B cell (primary cell): ENCODE measurements around the gene ALS2CL. TPM values are rescaled to one million over a fixed set of nuclear protein-coding genes. Genes with fewer than 3 reads are reported as not detected.

ENCODE experiments used
- ATAC-seq: fragments of 200-7000 bp; cut with Tn5 transposase; one replicate; pipeline ENCODE4 v1.10.0; 2021; ENCODE audit warnings: low read depth, mild to moderate bottlenecking, moderate number of reproducible peaks, moderate library complexity
- CTCF ChIA-PET: fragments of 350-600 bp; sonication (Branson Sonifier 250); formaldehyde crosslinking; loops from one replicate; lab custom pipeline; 2021; ENCODE audit warnings: antibody characterized with exemption, inconsistent platforms; lab: Charles Lee
- POLR2A ChIA-PET: fragments of 350-600 bp; sonication (Branson Sonifier 250); formaldehyde crosslinking; loops from one replicate; lab custom pipeline; 2021; ENCODE audit warnings: antibody characterized with exemption; lab: Charles Lee
- DNase-seq: peaks from one replicate; pipeline ENCODE4 v3.0.0; 2013
- H2AFZ ChIP-seq: 2 replicates; pipeline ENCODE4 v1.6.1; 2012; ENCODE audit warnings: mild to moderate bottlenecking, low read depth, low read length; ENCODE audit not compliant: insufficient read depth, poor library complexity, severe bottlenecking
- H3K27ac ChIP-seq, 2 donors: 1 replicate in 1 of 2; 2 replicates in 1 of 2; pipeline ENCODE4 v1.5.1; 2012 to 2013; ENCODE audit warnings: low read length in 2 of 2, mild to moderate bottlenecking in 2 of 2, moderate library complexity in 1 of 2
- H3K27me3 ChIP-seq, 4 experiments: fragments of 200-600 bp in 1 of 4; sonication (generic) in 1 of 4; replicated peaks in 1 of 4; 1 replicate in 2 of 4; 2 replicates in 2 of 4; pipeline versions ENCODE4 v1.6.1 to v1.7.0; 2013 to 2016; ENCODE audit warnings: low read length in 3 of 4, mild to moderate bottlenecking in 2 of 4, mixed read lengths in 1 of 4, moderate library complexity in 1 of 4; ENCODE audit not compliant: insufficient read depth in 4 of 4, control insufficient read depth in 3 of 4; ENCODE audit errors: control extremely low read depth in 1 of 4
- H3K36me3 ChIP-seq, 2 experiments: replicated peaks in 1 of 2; 1 replicate in 1 of 2; 2 replicates in 1 of 2; pipeline versions ENCODE4 v1.6.1 to v1.7.1; 2013; ENCODE audit warnings: low read length in 1 of 2; ENCODE audit not compliant: insufficient read depth in 2 of 2, control insufficient read depth in 1 of 2; ENCODE audit errors: control extremely low read depth in 1 of 2, extremely low read depth in 1 of 2
- H3K4me1 ChIP-seq, 2 donors: fragments of 200-600 bp in 1 of 2; sonication (generic) in 1 of 2; 1 replicate in 1 of 2; 2 replicates in 1 of 2; pipeline versions ENCODE4 v1.5.1 to v1.6.1; 2013 to 2017; ENCODE audit warnings: low read length in 2 of 2; ENCODE audit not compliant: control insufficient read depth in 2 of 2, insufficient read depth in 2 of 2
- H3K4me2 ChIP-seq: replicated peaks from 2 replicates; pipeline ENCODE3; 2012; ENCODE audit warnings: mild to moderate bottlenecking, low read depth, low read length; ENCODE audit not compliant: poor library complexity, severe bottlenecking
- H3K4me3 ChIP-seq, 5 experiments: fragments of 200-600 bp in 1 of 5; sonication (generic) in 1 of 5; 1 replicate in 3 of 5; 2 replicates in 2 of 5; pipeline versions ENCODE4 v1.5.1 to v1.7.0; 2011 to 2016; ENCODE audit warnings: low read length in 4 of 5, mild to moderate bottlenecking in 4 of 5, low read depth in 2 of 5, control low read depth in 1 of 5, moderate library complexity in 1 of 5; ENCODE audit not compliant: insufficient read depth in 1 of 5; ENCODE audit errors: control extremely low read depth in 1 of 5, extremely low read depth in 1 of 5
- H3K79me2 ChIP-seq: fragments of 200-600 bp; sonication (generic); one replicate; pipeline ENCODE4 v1.6.0; 2016; ENCODE audit warnings: low read length; ENCODE audit not compliant: control insufficient read depth, insufficient read depth
- H3K9ac ChIP-seq: fragments of 200-600 bp; sonication (generic); 2 replicates; pipeline ENCODE4 v1.6.1; 2017; ENCODE audit warnings: mild to moderate bottlenecking, low read length, moderate library complexity
- H3K9me3 ChIP-seq, 3 donors: one replicate each; pipeline versions ENCODE4 v1.6.1 to v1.7.1; 2013; ENCODE audit warnings: low read length in 2 of 3; ENCODE audit not compliant: control insufficient read depth in 2 of 3, insufficient read depth in 1 of 3; ENCODE audit errors: control extremely low read depth in 1 of 3
- H4K20me1 ChIP-seq: 2 replicates; pipeline ENCODE4 v1.6.0; 2012; ENCODE audit warnings: mild to moderate bottlenecking, low read length; ENCODE audit not compliant: insufficient read depth, control insufficient read depth, poor library complexity, severe bottlenecking
- H3K27ac Mint-ChIP-seq: one replicate; pipeline ENCODE4 v1.8.0; 2021; ENCODE audit warnings: mixed read lengths
- H3K27me3 Mint-ChIP-seq: one replicate; pipeline ENCODE4 v1.8.0; 2021; ENCODE audit warnings: mixed read lengths
- H3K4me1 Mint-ChIP-seq: one replicate; pipeline ENCODE4 v1.8.0; 2021; ENCODE audit warnings: mixed read lengths
- H3K4me3 Mint-ChIP-seq: one replicate; pipeline ENCODE4 v1.8.0; 2021; ENCODE audit warnings: mixed read lengths
- H3K9me3 Mint-ChIP-seq: one replicate; pipeline ENCODE4 v1.8.0; 2022; ENCODE audit warnings: mixed read lengths; ENCODE audit not compliant: insufficient read depth
- EZH2 ChIP-seq: IDR thresholded peaks from 2 replicates; pipeline ENCODE4 v1.6.1; 2012; ENCODE audit warnings: borderline replicate concordance, low read depth, mild to moderate bottlenecking, moderate library complexity, low read length; ENCODE audit not compliant: insufficient read depth, poor library complexity, severe bottlenecking
- WGBS: methylation state at CpG from one replicate; pipeline ENCODE4 v1.1.5; 2013; ENCODE audit warnings: missing lambda C conversion rate; ENCODE audit not compliant: insufficient coverage; 5-methylcytosine and 5-hydroxymethylcytosine counted together
- intact Hi-C: fragments of 100-400 bp; cut with micrococcal nuclease; formaldehyde crosslinking; loops from one replicate; pipeline ENCODE4 v1.10.0; 2022
- polyA plus RNA-seq: library from polyadenylated mRNA; depleted of rRNA; stranded (reverse); fragments of >200 nt; gene quantifications from 2 replicates; pipeline ENCODE4 v1.2.3, GENCODE V29; 2012
- total RNA-seq, 2 donors: library from RNA; stranded (reverse); fragments of 120-200 nt in 1 of 2; gene quantifications; 1 replicate in 1 of 2; 2 replicates in 1 of 2; pipeline versions ENCODE4 v1.2.3 to v1.2.4, GENCODE V29; 2013 to 2022
- TF ChIP-seq, protein P1 (sequence below): fragments of 200-600 bp; IDR thresholded peaks from one replicate; pipeline ENCODE4 v1.8.0; 2022; ENCODE audit warnings: antibody characterized with exemption, mild to moderate bottlenecking

Gene ALS2CL
- total and polyA plus RNA-seq, 2 donors (not counting 1 experiment from before 2014, with no cell fraction given) = 0.22 to 0.30 TPM

GRCh38 chr3:46705751-46706552 lies 12.5 kb upstream of the ALS2CL start:
- H3K9me3 ChIP-seq = no peaks in the 10 kb centered on the region
- Mint-ChIP-seq H3K27ac (no peak overlapping the region), H3K9me3 (no peaks in the 10 kb centered on the region), H3K27me3 (peaks cover 16% of the 10 kb centered on the region), H3K4me3 (no peak overlapping the region), H3K4me1 (peaks cover 3% of the 10 kb centered on the region)
- no peak overlapping the region for H2AFZ ChIP-seq
- no peak overlapping the region for H3K27ac ChIP-seq
- TF ChIP-seq, protein P1, sequence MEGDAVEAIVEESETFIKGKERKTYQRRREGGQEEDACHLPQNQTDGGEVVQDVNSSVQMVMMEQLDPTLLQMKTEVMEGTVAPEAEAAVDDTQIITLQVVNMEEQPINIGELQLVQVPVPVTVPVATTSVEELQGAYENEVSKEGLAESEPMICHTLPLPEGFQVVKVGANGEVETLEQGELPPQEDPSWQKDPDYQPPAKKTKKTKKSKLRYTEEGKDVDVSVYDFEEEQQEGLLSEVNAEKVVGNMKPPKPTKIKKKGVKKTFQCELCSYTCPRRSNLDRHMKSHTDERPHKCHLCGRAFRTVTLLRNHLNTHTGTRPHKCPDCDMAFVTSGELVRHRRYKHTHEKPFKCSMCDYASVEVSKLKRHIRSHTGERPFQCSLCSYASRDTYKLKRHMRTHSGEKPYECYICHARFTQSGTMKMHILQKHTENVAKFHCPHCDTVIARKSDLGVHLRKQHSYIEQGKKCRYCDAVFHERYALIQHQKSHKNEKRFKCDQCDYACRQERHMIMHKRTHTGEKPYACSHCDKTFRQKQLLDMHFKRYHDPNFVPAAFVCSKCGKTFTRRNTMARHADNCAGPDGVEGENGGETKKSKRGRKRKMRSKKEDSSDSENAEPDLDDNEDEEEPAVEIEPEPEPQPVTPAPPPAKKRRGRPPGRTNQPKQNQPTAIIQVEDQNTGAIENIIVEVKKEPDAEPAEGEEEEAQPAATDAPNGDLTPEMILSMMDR = no peak
- no peak for TF ChIP-seq EZH2
- no peak overlapping the region for H3K4me2 ChIP-seq
- H3K36me3 ChIP-seq = no peaks in the 10 kb centered on the region
- DNase-seq (peak; percentile 3), ATAC-seq (no peak)
- peaks cover 3 to 8% of the 10 kb centered on the region in 2 donors for H3K4me1 ChIP-seq
- CTCF ChIA-PET = interaction anchor here (0.7 to 3.0 kb wide), 11 partner anchors 8 to 770 kb away, joined by 3 to 16 read pairs (median 4); partner anchors contain the start of gene SCAP
- POLR2A ChIA-PET = no interaction called here
- H3K4me3 ChIP-seq = no peak overlapping the region
- peaks cover 0 to 25% (median 7%) of the 10 kb centered on the region in 4 experiments for H3K27me3 ChIP-seq
- H4K20me1 ChIP-seq = no peaks in the 10 kb centered on the region
- no peaks in the 10 kb centered on the region for H3K79me2 ChIP-seq
- intact Hi-C loops = loop anchor here (1.0 kb wide), 2 partner anchors 189 to 203 kb away; no protein-coding TSS in a partner anchor
- 87% methylated on average over 17 of the region's 19 CpGs for WGBS
- no peak overlapping the region for H3K9ac ChIP-seq

- Histone ChIP-seq H3K27ac (no peak overlapping the region), H3K79me2 (no peaks in the 10 kb centered on the region), H3K4me2 (no peak overlapping the region), H3K36me3 (no peaks in the 10 kb centered on the region), H3K27me3 (peaks cover 0 to 34% (median 12%) of the 10 kb centered on the region in 4 experiments), H2AFZ (no peak overlapping the region), H4K20me1 (no peaks in the 10 kb centered on the region), H3K4me1 (peaks cover 3 to 8% of the 10 kb centered on the region in 2 donors), H3K9ac (no peak overlapping the region), H3K9me3 (no peaks in the 10 kb centered on the region), H3K4me3 (no peak overlapping the region)
- Mint-ChIP-seq H3K4me1 (peaks cover 4% of the 10 kb centered on the region), H3K4me3 (no peak overlapping the region), H3K27me3 (peaks cover 16% of the 10 kb centered on the region), H3K9me3 (no peaks in the 10 kb centered on the region), H3K27ac (no peak overlapping the region)
- no peak for TF ChIP-seq EZH2
- TF ChIP-seq, protein P1 = peak; percentile 97
- ChIA-PET CTCF (interaction anchor here (0.6 to 3.0 kb wide), 11 partner anchors 8 to 771 kb away, joined by 3 to 16 read pairs (median 3); partner anchors contain the start of gene SCAP), POLR2A (no interaction called here)
- DNase-seq (peak; percentile 81), ATAC-seq (peak; percentile 83)
- 0% methylated on average over 1 of the region's 4 CpGs for WGBS
- intact Hi-C loops = loop anchor here (1.0 kb wide), 2 partner anchors 190 to 204 kb away; no protein-coding TSS in a partner anchor
Observed at GRCh38 chr3:46705022-46705530, 11.6 kb upstream of the ALS2CL start.
